HG02840 (cell line): ENCODE data around the gene RMRP.

Experiments
- ATAC-seq: cut with Tn5 transposase; IDR thresholded peaks from one replicate; pipeline ENCODE4 v1.9.1; 2021; ENCODE audit warnings: mild to moderate bottlenecking, moderate library complexity, moderate number of reproducible peaks; ENCODE audit not compliant: unreplicated experiment, low FRiP score

Gene RMRP

DNA sequence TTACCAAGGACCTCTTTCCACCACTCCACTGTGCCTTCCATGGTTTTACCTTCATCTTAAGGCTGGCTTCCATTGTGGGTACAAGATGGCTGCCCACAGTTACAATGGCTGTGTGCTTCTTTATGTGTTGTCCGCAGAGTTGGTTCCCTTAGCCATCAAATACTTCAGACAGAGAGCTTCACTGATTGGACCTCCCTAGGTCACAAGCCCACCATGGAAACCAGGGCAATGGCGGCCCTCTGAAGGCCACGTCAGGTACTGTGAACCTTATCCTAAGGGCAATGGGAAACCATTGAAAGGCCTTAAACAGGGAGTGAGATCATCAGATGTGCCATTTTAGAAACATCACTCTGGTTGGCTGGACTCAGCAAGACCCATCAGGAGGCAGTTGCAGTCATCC lies 10.1 kb upstream of the RMRP start:
- no peak for ATAC-seq

DNA sequence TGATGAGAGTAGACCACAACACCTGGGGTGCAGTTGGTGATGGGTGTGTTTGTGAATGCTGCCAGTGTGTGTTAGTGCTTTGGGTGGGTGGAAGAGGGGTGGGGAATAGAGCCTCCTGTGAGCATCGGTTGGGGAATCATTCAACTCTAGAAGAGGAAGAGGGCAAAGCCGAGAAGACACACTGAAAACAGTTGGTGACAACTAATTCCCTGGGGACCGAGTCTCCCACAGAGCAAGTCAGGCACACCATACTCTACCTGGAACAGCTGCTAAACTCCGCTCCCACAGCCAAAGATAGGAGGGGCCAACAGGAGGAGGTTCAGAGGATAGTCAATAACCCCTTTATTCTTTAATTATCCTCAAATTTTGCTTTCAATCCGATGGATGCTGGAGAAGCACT lies 8.7 kb upstream of the RMRP start:
- no peak for ATAC-seq

DNA sequence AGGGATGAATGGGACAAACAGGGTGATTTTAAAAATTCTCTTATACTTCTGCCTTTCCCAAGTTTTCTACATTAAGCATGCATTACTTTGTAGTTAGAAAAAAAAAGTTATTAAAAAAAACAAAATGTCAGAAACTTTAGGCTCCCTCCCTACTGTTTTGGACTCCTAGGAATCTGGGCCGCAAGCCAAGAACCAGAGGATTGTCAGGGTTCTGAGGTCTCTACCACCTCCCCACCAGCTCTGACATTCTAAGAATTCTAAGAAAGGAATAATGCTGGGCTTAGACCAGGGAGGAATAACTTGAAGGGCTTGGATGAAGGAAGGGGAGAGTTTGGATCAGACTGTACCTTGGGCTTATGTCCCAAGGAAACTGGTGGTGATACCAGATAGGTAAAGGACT lies 8.2 kb upstream of the RMRP start:
- ATAC-seq: no peak

DNA sequence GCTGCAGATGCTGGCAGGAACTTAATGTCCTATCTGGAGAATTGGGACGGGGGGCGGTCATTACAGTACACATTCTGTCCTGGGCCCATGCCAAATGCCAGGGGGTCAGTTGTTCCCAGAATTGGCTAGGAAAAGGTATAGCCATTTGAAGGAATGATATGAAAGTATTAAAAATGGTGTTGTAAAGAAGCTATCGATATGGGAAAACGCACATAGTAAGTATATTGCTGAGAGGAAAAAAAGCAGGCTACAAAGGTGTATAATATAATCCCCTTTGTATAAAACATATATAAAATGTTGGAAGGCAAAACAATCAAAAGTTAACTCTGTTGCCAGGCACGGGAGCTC lies 7.6 kb upstream of the RMRP start:
- ATAC-seq: no peak

DNA sequence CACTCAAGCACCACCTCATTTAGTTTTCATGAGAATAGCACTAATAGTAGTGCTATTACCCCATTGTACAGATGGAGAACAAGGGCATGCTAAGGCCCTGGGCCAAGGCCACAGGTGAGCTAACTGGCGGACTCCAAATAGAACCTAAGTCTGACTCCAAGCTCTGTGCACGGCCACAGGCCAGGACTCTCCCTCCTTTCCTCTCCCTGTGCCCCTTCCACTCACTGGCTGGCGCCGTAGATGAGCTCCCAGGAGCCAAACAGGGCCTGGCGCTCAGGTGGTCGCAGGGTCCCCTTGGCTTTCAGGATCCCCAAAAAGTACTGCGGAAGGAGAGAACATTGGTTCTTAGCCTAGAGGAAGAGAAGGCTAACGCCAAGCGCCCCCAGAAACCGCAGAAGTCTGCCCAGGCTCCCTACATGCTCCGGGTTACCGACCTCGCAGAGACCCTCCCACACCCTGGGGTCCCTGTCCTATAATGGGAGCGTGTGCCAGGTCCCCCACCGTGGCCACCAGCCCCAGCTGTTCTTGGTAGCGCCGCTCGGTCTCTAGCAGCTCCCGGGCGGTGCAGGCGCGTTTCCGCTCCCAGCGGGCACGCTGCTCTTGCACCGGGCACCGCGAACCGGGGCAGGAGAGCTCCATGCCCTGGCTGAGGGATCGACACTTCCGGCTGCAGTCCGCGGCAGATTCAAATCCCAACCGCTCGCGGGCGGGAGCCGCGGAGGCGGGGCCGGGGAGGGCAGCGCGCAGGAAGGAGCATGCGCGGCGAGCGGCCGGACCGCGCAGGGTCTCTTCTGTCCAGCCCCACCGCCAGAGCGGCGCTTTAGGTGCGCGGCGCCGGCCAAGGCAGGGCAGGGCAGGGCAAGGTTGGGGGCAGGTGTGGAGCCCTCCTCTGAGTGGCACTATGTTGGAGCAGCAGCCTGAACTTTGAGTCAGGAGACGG lies 7.0 kb upstream of the RMRP start, which contains the start of gene ARHGEF39:
Gene ARHGEF39 (minus strand): TSS at position 665 of the 940 bp plus-strand sequence. CDS start 26 bp downstream, at position 639.
- ATAC-seq: peak; percentile 51

DNA sequence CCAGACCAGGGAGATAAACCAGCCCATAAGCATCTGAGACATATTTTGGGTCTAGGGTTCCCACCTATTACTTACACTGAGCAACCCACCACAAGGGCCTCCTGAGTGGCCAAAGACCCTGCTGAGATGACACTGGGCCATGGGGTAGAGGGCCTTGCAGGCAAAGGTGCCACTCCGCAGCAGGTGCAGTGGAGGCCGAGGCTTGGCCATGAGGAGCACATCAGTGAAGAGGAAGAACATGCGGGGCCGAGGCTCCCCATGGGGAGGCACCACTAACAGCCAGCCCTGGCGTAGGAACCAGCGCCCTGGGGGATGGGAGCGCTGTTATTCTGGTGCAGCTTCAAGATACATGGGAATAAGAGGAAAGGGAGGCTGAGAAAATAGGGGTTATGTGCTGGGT lies 4.6 kb upstream of the RMRP start:
- ATAC-seq: no peak

DNA sequence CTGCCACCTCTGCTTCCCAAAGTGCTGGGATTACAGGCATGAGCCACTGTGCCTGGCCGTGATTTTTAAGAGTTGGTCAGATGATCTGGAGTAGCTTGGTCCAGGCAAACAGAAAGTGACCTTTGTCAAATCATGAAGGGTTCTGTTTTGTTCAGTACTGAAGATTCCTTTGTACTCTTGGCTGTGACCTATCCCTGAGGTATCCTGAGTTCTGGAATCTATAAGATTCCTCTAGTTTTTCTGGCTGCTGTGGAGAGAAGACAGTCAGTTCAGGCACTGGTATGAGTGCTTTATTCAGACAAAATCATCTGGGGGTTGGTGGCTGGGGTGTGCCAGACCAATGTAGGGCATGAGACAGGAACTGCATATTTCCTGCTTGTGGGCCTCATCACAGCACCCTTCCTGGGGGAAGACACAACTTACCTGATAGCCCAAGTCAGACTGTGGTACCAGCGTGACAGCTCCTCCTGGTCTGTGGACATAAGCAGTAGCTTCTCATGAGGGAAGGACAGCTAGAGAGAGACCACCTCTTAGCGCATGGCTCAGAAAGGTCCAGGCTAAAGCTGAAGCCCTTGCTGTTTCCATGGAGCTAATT lies 4.0 kb upstream of the RMRP start:
- ATAC-seq: no peak

DNA sequence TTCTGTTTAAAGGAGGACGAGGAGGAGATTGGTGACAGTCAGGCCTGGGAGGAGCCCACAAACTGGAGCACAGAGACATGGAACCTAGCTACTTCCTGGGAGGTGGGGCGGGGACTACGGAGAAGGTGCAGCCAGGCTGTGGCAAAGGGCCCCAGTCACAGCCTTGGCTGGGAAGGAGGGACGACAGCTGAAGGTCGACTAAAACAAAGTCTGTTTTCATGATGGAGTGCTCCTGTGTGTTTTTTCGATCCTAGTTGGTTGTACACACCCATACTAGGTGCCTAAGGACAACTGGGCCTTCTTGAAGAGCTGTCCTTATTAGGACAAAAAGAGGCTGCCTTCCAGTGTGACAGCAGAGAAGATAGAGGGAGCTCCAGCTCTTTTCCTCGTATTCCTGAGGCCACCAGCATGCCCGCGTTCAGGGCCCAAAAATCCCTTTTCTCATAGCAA lies 3.2 kb upstream of the RMRP start:
- no peak for ATAC-seq

DNA sequence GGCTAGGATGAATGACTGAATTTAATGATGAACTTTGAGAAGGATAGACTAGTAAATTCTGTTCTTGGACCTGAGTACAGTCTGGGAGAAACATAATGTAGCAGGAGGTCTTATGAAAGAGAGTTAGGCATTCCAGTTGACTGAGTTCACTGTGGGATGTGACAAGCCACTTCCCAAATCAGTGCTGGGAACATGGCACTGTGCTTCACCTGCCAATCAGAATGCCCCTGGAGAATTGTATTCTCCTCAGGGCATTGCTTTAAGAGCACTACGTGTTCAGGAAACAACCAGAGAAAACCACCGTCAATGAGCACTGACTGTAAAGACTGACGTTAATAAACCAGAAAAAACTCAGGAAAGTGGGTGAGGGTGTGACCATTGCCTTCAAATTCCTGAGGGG lies 1.5 kb upstream of the RMRP start:
- ATAC-seq: no peak

DNA sequence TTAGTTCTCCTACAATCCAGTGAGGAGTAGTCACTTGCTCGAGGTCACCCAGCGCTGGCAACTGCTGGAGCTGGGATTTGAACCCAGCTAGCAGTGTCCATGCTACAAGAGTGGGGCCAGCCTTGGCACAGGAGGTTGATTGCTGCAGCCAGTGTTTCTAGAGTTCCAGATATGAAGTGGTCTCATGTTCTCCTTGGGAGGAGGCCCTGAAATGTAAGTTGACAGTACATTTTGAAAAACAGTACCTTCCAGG lies 1.1 kb upstream of the RMRP start:
- ATAC-seq: no peak

DNA sequence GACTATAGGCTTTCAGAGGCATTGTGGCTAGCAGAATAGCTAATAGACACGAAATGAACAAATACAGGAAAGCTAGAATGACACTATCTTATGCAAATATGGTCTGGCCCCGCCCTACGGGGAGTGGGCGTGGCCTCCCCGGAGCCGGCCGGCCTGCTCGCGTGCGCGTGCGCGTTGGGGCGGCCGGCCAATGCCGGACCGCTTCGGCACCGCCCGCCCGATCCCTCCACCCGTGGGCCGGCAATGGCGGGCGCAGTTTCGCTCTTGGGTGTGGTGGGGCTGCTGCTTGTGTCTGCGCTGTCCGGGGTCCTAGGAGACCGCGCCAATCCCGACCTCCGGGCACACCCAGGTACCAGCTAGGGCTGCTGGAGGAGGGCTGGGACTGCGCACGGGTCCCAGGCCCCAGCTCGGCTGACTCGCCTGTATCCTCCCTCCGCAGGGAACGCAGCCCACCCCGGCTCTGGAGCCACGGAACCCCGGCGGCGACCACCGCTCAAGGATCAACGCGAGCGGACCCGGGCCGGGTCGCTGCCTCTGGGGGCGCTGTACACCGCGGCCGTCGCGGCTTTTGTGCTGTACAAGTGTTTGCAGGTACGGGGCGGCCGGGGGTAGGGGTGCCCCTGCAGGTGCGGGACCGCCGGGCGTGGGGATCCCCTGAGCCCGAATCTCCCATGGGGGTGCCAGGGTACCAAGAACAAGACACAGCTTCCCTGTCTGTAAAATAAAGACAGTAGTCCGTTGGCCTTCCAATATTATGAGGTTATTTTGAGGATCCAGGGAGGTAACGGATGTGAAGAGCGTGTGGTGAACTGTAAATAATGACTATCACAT lies 533 bp upstream of the RMRP start, which contains the start of gene CCDC107:
Gene CCDC107 (plus strand): TSS at position 156 of the 831 bp plus-strand sequence. CDS start 88 bp downstream, at position 244.
- peak; percentile 64 for ATAC-seq

DNA sequence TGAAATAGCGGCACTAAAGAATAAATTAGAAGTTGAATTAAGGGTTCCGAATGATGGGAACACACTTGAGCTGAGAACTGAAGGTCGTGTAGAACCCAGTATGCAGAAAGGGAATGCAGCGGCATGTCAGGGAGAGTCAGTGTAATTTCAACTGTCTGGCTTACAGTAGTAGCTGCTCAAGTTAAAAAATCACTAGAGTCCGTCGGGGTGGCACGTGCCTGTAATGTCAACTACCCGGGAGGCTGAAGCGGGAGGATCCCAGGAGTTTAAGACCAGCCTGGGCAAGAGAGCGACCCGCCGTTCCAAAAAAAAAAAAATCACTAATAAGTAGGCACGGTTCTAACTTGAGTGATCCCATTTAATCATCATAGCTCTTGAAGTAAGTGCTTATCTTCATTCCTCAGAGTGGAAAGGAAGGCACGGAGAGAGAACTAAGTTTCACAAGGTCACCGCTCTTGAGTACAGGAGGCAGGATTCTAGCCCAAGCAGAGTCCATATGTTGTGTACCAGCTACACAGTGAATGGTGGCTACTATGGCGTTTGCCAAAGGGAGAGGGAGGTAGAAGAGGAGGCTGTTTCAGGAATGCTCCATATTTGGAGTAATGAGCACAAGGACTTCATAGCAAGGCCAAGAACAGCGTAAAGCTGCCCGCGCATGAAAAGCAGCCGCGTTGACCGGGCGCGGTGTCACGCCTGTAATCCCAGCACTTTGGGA lies 831 bp downstream of the RMRP start:
- no peak for ATAC-seq

DNA sequence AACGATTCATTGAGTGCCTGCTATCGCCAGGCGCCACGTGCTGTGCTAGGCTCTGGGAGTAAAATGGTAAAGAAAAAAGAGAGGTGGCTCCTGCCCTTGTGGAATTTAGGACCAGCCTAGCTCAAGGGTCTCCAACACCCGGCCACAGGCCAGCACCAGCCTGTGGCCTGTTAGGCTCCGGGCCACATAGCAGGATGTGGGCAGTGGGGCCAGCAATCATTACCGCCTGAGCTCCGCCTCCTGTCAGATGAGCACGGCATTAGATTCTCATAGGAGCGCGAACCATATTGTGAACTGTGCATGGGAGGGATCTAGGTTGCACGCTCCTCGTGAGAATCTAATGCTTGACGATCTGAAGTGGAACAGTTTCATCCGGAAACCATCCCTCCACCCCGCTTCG lies 1.5 kb downstream of the RMRP start:
- no peak for ATAC-seq

DNA sequence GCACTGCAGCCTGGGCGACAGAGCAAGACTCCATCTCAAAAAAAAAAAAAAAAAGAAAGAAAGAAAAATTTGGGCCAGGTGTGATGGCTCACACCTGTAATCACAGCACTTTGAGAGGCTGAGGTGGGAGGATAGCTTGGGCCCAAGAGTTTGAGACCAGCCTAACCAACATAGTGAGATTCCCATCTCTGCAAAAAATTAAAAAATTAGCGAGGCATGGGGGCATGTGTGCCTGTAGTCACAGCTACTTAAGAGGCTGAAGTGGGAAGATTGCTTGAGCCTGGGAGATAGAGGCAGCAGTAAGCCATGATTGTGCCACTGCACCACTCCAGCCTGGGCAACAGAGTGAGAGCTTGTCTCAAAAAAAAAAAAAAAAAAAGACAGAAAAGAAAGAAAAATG lies 4.2 kb downstream of the RMRP start:
- no peak for ATAC-seq

DNA sequence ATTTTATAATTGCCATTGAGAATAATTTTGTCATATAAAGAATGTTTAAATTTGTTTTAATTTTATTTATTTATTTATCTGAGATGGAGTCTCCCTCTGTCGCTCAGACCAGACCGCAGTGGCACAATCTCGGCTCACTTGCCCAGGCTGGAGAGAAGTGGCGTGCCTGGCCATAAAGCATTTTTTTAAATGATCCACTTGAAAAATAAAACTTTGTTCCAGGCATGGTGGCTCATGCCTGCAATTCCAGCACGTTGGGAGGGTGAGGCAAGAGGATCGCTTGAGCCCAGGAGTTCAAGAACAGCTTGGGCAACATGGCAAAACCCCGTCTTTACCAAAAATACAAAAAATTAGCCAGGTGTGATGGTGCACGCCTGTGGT lies 5.0 kb downstream of the RMRP start:
- no peak for ATAC-seq

DNA sequence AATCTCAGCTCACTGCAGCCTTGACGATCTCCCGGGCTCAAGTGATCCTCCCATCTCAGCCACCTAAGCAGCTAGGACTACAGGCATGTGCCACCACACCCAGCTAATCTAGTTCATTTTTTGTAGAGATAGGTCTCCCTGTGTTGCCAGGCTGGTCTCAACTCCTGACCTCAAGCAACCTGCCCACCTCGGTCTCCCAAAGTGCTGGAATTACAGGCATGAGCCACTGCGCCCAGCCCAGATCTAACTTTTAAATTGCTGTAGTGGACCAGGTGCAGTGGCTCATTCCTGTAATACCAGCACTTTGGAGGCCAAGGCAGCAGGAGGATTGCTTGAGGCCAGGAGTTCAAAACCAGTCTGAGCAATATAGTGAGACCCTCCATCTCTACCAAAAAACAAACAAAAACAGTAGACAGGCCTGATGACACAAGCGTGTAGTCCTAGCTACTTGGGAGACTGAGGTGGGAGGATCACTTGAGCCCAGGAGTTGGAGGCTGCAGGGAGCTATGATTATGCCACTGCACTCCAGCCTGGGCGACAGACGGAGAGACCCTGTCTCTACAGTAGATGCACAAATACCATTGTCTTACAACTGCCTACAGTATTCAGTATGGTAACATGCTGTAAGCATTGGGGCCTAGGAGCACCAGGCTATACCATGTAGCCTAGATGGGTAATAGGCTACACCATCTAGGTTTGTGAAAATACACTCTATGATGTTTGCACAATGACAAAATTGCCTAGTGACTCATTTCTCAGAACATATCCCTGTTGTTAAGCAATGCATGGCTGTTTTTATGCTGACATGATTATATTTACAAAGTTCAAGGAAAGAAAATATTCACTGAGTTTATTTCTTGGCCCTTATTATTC lies 5.6 kb downstream of the RMRP start:
- ATAC-seq: no peak

DNA sequence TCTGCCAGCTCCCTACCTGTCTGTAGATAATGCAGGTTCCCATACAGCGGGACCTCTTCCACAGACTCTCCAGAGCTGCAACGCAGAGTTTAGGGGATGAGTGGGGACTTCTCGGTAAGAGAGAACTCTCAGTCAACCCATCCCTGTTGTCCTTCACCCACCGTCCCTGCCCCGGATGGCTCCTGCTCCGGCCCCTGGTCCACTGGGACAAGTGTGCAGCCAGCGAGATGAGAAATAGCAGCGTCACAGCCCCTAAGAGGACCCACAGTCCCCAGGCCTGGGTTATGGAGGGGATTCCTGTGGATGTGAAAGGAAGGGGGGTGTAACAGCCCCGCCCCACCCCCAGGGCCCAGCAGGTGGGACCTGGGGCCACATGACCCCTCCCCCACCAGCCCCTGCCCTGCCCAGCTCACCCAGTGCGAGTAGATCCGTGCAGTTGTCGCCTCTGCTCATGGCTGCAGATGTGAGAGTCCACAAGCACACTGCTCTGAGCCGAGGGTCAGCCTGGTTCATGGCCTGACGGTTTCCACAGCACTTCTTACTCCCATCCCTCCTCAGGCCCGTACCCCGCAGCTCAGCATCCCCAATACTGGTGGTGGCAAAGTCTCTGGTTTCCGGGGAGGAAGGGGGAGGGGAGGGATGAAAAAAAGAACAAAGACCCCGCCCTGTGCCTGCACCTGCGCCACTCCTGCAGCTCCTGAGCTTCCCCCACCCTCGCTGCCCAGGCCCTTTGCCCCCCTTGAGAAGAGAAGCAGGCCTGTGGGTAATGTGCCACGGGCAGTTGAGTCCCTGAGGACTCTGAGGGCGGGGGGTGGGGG lies 7.3 kb downstream of the RMRP start, which contains the start of gene SIT1:
Gene SIT1 (minus strand): TSS at position 591 of the 818 bp plus-strand sequence. CDS start 78 bp downstream, at position 513.
- no peak for ATAC-seq

DNA sequence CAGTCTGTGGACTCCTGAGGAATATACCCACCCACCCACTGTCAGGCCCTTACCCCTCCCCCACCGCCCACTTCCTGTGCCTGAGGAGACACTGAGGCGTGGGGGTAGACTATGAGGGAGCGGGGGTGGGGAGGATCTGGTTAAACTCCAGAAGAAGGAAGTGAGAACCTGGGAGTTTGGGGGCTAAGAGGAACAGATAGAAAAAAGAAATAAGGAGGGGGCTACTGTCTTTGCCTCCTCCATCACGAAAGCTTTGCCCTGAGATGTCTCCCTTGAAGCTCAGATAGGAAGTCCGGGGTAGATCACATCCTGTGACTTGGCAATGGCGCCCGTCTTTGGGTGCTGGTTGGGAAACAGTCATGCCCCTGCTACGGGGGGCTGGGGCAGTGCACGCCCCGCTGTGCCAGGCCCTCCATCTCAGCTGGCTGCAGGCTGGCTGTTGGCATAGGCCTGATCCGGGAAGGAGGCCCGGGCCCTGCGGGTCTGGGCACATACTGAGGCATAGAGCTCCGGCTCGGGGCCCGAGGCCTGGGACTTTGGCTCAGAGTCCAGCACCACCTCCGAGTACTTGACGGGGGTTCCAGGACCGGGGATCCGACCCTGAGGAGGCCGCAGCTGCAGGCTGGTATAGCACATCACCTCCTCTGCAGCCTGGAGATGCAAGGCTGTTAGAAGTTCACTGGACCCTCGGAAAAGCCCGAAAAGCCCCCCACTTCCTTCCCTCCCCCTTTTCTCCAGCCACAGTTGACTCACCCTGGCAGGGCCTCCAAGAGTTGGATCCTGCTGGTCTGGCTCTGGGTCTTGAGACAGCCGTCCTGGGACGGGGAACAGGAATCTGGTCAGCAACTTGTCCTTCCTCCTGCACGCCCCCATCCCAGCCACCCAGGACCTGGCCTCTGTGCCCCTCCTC lies 8.1 kb downstream of the RMRP start:
- ATAC-seq: no peak
